Right hindlimb (tissue), 1 donor: ENCODE results near the gene MBOAT2.
"Not testable (repeated sequence)": the region's sequence is repeated elsewhere in the genome, so short reads cannot be mapped to it uniquely, and the experiment has no call there.

Experiments
- DNase-seq: peaks from one replicate; pipeline ENCODE4 v3.0.0-alpha.2; 2018

Gene MBOAT2, protein sequence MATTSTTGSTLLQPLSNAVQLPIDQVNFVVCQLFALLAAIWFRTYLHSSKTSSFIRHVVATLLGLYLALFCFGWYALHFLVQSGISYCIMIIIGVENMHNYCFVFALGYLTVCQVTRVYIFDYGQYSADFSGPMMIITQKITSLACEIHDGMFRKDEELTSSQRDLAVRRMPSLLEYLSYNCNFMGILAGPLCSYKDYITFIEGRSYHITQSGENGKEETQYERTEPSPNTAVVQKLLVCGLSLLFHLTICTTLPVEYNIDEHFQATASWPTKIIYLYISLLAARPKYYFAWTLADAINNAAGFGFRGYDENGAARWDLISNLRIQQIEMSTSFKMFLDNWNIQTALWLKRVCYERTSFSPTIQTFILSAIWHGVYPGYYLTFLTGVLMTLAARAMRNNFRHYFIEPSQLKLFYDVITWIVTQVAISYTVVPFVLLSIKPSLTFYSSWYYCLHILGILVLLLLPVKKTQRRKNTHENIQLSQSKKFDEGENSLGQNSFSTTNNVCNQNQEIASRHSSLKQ

DNA sequence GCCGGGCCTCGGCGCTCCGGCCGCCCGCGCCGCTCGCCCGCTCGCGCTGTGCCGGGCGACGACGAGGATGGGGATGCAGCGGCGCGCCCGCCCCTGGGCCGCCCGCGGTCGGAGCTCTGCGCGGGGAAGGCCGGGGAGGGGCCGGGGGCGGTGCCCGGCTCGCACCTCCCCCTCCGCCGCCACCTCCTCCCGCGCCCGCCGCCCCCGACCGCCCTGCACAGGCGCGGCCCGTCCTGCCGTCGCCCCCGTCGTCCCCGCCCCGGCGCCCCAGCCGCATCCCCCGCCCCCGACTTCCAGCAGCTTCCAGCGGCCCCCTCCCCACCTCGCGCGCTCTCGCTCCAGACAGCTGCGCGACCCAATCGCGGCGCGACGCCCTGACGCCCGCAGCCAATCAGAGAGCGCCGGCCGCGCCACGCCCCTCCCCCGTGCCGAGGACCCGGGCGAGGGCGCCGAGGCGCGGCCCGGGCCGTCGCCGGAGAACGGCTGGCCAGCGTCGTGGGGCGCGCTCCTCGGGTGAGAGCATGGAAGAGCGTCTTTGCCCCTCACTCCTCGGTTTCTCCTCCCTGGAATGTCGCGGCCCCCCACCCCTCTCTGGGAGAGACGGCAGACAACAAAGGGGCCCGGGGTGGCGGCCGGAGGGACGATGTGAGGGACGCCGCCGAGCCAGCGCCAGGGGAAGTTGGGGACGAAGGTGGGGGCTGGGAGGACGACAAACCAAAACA, at the start of gene MBOAT2:
TSS of gene MBOAT2 (minus strand) at position 69 of the 722 bp plus-strand sequence. CDS start 70 bp downstream, outside the sequence.
- DNase-seq: peak; percentile 97

DNA sequence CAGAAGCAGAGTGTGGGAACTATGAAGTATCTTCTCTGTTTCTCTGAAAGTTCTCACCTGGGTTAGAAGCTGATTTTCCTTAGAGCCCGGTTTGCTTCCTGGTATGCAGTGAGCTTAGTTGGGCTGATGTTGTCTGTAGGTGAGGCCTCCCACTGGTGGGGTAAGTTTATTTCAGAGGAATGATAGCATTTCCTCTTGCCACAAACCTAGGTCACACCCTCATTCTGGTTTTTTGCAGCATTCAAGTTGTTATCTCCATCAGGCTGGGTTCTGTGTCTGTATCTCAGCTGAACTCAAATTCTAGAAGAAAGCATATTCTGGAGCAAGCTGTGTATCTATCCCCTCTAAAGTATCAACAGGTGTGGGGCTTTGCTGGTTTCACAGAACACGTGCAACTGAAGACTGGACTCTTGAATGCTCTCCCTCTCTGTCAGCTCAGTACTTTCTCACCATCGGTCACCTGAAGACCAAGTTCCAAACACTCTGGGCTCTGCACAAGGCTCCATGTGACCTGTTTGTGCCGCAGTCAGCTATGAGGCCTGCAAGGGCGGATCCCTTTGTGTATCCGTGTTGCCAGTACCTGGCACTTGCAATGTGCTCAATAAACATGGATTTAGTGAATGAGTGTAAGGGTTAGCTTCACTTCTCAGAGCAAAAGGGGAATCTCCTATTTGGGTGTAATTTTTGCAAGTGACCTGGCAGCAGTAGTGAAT, 49.5 kb upstream of the MBOAT2 start:
- DNase-seq: no peak

DNA sequence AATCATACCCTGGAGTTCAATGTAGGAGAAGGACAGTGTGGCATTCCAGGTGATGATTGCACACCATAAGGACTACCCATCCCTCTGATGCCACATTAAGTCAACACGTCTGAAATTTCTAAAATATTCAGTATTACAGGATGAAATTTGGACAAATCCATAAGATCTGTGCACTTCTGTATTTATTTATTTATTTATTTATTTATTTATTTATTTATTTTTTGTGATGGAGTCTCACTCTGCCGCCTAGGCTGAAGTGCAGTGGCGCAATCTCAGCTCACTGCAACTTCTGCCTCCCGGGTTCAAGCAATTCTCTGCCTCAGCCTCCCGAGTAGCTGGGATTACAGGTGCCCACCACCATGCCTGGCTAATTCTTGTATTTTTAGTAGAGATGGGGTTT, 48.0 kb upstream of the MBOAT2 start:
- not testable (repeated sequence) for DNase-seq

DNA sequence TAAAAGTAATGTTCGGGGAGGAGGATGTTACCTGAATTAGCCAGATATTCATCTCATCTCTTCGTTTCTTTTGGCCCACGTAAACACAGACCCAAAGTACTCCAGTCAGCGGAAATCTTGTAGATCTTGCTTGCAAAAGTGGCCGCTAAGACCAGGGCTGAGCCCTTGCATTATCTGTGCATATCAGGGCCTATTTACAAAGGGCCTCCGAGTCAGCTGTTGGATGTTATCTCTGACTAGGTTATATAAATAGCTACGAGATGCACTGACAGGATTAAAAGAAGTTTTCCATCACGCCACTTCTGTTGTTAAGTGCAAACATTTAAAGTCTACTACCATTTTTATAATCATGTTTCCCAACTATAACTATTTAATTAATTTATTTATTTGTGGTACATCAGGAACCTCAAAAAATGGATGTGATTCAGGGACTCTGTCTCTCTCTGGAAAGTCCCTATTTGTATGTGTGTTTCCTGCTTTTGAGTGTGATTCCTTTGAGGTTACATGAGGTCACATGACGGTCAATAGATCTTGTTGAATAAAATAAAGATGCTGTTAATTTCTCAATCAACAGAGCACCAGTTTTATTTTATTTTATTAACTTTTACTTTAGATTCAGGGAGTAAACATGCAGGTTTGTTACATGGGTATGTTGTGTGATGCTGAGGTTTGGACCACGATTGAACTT, 46.8 kb upstream of the MBOAT2 start:
- no peak for DNase-seq

DNA sequence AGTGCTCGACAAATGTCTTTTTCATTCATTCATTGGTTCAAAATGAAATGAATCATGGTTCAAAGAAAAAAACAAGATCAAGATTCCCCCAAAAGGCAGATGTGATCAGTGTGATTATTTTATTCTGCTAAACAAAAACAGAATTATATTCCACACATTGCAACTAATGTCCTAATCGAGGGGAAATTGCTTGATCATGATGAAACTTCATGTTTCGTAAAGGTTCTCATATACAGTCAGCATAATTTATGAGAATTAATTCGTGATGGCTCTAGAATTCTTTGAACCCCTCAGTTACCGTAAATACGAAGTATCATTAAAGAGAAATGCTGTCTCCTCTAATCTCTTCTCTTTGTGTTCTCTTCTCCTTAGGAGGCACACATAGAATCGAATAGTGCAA, 42.1 kb upstream of the MBOAT2 start:
- no peak for DNase-seq

DNA sequence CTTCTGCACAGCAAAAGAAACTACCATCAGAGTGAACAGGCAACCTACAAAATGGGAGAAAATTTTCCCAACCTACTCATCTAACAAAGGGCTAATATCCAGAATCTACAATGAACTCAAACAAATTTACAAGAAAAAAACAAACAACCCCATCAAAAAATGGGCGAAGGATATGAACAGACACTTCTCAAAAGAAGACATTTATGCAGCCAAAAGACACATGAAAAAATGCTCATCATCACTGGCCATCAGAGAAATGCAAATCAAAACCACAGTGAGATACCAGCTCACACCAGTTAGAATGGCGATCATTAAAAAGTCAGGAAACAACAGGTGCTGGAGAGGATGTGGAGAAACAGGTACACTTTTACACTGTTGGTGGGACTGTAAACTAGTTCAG, 40.0 kb upstream of the MBOAT2 start:
- not testable (repeated sequence) for DNase-seq

DNA sequence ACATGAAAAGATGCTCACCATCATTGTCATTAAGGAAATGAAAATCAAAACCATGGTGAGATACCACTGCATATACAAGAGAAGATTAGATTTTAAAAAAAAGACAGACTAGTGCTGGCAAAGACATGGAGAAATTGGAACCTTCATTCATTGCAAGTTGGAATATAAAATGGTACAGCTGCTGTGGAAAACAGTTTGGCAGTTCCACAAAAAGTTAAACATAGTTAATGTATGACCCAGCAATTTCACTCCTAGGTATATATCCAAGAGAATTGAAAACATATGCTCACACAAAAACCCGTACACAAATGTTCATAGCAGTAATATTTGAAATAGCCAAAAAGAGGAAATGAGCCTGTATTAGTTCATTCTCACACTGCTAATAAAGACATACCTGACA, 33.7 kb upstream of the MBOAT2 start:
- no peak for DNase-seq

DNA sequence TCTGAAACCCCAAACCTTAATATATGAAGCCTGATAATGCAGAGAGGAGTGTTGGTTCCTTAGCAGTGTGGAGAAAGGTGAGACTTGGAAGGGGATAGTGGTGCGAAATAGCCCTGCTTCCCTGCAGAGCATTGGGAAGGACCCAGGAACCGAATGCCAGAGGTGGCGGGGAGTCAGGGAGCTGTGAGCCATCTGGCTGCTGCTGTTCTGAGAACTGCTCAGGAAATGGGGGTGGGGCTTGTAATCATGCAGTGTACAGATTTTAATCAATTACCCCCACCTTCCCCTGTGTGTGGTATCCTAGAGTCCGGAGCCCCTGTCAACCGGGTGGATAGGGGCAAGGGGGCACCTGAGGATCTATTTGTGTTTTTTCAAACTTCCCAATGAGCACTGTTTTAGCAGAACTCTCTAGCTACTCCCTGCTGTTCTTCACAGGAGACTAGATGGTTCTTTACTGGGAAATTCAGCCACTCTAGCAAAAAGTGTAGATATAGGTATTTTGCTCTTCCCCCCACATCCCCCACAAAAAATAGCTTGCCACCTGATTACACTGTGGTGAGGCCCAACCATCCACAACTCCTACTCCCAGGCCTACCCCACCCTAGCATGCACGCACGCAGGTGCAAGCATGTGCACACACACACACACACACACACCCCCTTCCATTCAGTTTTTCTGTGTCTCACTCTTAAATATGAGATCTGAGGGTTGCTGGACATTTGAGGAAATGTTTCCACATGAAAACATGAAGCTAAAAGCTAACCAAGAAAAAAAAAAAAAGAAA, 30.1 kb upstream of the MBOAT2 start:
- no peak for DNase-seq

DNA sequence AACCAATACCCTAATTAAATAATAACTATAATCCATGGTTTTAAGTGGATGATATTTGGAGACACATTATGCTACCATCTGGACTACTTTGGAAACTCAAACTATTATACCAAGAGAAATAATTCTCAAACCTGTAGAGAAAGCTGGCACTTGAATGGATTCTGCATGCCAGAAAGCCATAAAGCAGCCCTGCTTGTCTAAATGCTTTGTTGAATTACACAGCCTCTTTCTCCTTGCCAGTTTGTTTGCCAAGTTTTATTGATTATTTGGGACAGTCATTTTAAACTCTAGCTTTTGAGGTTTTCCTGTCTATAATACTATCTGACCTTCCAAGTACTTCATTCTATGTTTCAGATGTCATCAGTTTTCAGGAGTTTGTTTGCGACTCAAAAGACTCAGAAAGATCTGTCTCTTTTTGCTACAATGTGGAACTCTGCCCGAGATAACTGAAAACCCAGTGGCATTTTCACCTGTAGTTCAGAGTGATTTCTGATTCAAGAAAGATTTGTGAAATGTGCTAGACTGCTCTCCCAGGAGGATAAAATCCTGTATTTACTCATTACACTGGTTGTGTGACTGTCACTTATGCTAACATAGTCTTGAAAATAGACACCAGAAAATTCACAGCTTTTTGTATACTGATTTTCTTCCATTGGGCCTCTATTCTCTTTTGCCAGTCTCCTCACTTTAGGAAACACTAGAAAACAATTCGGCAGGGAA, 29.2 kb upstream of the MBOAT2 start:
- no peak for DNase-seq

DNA sequence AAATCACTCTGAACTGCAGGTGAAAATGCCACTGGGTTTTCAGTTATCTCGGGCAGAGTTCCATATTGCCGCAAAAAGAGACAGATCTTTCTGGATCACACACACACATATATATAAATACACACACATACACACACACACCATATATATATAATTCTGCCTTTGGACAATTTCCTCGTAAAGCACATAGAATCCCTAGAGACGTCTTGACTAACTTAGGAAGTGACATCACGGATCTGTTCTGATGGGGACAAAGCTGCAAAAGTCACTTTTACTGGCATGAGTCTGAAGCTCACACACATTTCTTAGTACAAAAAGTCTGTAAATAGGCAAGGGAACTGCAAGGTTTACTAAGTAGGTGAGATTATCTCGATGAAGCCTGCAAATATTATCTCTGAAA, 28.6 kb upstream of the MBOAT2 start:
- DNase-seq: no peak

DNA sequence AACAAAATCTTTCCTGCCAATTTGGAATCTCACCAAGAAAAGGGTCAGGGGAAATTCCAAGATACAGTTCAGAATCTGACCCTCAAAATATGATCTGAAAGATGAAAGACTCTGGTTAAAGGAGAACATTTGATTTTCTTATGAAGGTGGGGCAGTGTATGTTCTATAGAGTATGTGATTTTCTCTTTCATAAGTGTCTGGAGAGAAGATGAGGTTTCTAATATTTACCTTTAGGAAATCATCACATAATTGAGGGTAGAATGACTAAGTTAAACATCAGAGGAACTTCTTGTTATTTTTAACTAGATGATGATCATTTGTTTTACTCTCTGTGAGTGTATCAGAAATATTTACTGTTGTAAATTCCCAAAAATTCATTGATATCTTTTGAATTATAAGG, 27.8 kb upstream of the MBOAT2 start:
- DNase-seq: no peak

DNA sequence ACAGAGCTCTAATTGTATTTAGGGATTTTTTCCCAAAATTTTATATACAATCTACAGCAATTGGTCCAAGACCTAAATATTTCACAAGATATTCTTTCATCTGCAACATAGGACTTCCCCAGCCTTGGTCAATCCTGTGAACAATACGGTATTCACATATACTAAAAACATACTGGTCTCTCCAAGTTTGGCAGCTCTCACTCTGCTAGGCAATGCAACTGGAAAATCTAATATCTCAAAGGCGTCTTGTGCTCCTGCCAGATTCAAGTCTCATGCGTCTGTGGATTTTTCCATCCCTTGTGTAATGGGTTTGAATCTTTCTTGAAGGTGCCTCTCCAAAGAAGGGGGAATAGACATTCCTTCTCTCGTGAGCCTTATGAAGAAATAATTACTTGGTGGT, 27.4 kb upstream of the MBOAT2 start:
- peak; percentile 57 for DNase-seq

DNA sequence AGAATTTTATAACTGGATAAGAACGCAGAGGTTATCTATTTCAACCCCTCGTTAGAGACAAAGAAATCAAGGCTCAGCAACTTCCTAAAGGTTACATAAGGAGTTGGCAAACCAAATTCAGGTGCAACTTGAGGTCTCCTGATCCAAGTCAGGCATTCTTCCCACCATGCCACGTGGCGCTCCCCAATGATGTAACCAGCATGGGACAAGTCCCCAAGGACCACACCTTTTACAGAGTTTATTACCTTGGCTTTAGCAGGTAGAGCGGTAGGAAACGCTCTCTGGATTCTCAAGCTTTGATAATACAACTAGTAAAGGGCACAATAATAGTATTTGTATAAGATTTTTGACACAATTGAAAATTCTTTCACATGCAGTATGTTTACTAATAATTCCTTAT, 26.7 kb upstream of the MBOAT2 start:
- no peak for DNase-seq

DNA sequence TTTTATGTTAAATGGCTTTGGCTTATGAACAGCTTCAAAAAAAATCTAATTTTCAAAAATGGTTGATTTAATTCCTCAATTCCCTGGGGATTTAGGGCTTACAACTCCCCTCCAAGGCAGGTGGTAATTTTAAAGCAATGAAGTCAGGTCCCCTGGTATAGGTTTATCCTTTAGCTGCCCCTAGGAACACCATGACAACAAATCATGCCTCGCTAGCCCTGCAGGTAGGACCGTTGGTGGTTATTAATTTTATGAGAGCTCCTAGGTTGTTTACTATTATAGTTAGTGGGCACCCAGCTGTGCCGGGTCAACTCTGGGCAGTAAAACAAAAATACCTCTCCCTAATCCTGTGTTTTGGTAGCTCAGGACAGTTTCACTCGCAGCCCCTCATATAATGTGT, 26.2 kb upstream of the MBOAT2 start:
- DNase-seq: no peak

DNA sequence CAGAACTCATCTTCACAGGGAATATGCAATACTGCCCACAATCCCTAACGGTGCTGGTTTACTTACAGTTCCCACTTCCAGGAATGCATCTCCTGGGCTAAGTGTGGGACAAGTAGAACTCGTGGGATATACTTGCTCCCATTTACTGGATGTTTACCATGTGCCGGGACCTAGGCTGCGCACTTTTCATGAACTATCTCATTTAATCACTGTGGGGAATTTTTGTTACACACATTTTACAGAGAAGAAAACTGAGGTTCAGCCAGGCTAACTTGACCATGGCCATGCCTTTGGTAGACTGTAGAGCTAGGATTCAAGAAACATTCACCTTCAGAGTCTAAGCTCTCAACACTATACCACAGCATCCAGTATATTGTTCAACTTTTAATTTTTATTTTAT, 24.4 kb upstream of the MBOAT2 start:
- DNase-seq: no peak

DNA sequence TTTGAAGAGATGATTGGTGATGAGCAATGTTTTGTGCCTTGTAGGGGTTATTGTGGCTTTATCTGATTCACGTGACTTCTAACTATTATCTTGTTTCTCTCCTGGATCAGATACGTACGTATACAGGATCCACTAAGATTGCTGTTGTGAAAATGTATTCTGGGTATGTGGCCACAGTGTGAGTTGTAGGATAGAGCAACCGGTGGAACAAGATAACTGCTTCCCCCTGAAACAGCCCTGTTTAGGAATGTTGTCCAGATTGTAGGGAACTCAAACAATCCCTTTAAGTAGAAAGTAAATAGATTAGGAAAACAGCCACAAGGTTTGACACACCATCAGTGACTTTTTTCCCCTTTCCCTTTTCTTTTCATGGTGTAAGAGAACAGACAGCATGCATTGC, 22.3 kb upstream of the MBOAT2 start:
- no peak for DNase-seq

DNA sequence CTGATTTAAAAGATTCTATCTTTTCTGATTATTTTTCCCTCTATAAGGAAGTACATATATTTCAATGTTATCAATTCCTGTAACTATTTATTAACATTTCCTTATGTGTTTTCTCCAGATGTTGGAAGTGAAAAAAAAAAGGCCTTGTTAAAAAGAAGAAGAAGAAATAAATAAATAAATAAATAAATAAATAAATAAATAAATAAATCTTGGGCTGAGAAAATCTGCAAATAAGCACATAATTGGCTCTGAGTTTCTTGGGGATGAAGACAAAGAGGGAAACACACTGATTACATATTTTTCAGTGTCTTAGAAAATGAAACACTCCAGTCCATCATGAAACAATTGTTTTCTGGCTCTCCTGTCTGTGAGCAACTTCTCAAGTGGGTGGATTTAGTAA, 21.1 kb upstream of the MBOAT2 start:
- no peak for DNase-seq

DNA sequence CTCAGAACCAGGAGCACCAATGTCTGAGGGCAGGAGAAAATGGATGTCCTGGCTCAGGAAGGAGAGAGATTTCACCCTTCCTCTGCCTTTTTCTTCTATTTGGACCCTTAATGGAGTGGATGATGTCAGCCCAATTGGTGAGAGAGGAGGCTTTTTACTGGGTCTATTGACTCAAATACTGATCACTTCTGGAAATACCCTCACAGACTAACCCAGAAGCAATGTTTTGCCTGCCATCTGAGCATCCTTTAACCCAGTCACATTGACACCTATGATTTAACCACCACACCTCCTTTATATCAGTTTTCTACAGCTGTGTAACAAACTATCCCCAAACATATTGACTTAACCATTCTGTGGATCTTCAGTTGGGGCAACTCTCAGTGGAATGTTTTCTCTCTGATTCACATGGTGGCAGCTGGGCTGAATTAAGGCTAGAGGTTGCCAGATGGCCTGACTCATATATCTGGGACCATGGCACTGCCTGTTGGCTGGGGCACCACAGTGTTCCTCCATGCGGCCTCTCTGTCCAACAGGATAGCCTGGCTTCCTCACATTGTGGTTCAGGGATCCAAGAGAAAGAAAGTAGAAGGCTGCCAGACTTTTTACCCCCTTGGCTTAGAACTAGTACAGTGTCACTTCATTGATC, 18.2 kb upstream of the MBOAT2 start:
- no peak for DNase-seq

DNA sequence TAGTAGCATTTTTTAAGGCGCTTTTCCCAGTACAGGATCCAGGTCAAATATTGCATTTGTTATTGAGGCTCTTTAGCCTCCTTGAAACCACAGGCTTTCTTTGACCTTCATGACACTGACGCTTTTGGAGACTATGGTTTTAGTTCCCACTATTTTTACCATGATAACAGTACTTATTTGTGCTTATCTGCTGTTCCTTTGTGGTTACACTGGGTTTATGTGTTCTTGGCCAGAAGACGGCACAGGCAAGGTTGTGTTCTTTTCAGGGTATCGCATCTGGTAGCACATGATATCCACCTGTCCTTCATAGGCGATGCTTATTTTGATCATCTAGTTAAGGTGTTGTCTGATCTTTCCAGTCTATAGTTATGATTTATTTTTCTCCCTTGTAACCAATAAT, 16.8 kb upstream of the MBOAT2 start:
- no peak for DNase-seq

DNA sequence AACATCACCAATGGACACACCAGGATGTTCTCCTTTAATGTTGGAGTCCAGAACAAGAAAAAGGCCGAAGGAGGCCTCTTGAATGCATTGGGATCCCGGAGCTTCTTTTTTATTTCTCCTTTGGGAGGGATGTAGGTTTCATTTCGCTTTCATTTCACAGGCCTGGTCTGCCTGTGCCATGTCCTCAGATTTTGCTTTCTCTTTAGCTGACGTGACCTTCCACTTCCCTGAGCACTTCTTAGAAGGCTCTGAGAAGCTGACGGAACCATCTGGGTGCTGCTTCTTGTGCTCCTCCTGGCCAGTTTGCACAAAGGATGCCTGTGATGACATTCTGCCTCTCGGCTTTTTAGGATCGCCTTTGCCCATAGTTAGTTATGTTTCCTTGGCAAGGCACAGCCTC, 15.1 kb upstream of the MBOAT2 start:
- no peak for DNase-seq

DNA sequence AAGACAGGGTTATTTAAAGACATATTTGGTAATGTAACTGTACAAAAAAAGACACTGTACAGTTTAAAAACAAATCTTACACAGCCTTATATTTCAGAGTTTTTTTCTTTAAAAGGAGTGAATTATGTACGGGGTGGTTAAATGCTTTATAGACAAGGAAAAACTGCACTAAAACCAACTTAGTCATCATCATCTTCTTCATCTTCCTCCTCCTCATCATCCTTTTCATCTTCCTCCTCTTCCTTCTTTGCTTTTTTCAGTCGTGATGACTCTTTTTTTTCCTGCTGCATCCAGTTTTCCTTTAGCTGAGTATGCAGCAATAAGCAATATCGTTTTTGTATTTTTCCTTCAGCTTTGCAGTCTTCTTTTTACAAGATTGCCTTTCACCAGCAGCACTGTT, 14.6 kb upstream of the MBOAT2 start:
- DNase-seq: no peak
